PC-3 (cell line): ENCODE measurements around the gene FOXK2.
"Not testable (repeated sequence)": the region's sequence is repeated elsewhere in the genome, so short reads cannot be mapped to it uniquely, and the experiment has no call there.

ENCODE experiments used
- CTCF ChIP-seq: fragments of 300-600 bp; sonication (generic); conservative IDR thresholded peaks from 2 replicates; pipeline ENCODE4 v1.5.1; 2017; ENCODE audit warnings: antibody characterized with exemption, low read depth, mild to moderate bottlenecking, low read length
- EZH2 ChIP-seq: fragments of 300-600 bp; sonication (generic); IDR thresholded peaks from one replicate; pipeline ENCODE4 v1.6.1; 2017; ENCODE audit warnings: antibody characterized with exemption, mild to moderate bottlenecking, low read length; ENCODE audit not compliant: unreplicated experiment
- EZH2phosphoT487 ChIP-seq: fragments of 300-600 bp; sonication (generic); IDR thresholded peaks from 2 replicates; pipeline ENCODE4 v1.6.1; 2018; ENCODE audit warnings: mild to moderate bottlenecking, antibody characterized with exemption, low read length, borderline replicate concordance

- TF ChIP-seq CTCF, EZH2phosphoT487, EZH2: not testable (repeated sequence)
Observed at GRCh38 chr17:82562718-82563220, 43.2 kb downstream of the FOXK2 start.
